Stromal cell of bone marrow (primary cell): Measurements from ENCODE around the gene PTPRCAP.
"Not testable (repeated sequence)": the region's sequence is repeated elsewhere in the genome, so short reads cannot be mapped to it uniquely, and the experiment has no call there.

Experiments used
- DNase-seq: peaks from one replicate; pipeline ENCODE4 v3.0.0-alpha.2; 2012; ENCODE audit warnings: low read depth

The PTPRCAP gene

GRCh38 chr11:67440229-67441097, 3.0 kb upstream of the PTPRCAP start:
- no peak for DNase-seq

- DNase-seq = no peak
Measured at GRCh38 chr11:67439321-67440228, 2.1 kb upstream of the PTPRCAP start.

- no peak for DNase-seq
Measured at GRCh38 chr11:67438158-67438902, 848 bp upstream of the PTPRCAP start.

GRCh38 chr11:67437809-67438157, 301 bp upstream of the PTPRCAP start:
- no peak for DNase-seq

- DNase-seq = no peak
Measured at GRCh38 chr11:67436459-67437081, 912 bp downstream of the PTPRCAP start.

- DNase-seq = no peak
Measured at GRCh38 chr11:67435727-67436458, 1.6 kb downstream of the PTPRCAP start.

GRCh38 chr11:67435031-67435726, 2.3 kb downstream of the PTPRCAP start:
- DNase-seq = no peak

- DNase-seq = no peak
Measured at GRCh38 chr11:67434395-67434881, 3.0 kb downstream of the PTPRCAP start.

GRCh38 chr11:67433536-67434394, 3.7 kb downstream of the PTPRCAP start:
- DNase-seq = no peak

- DNase-seq = no peak
Measured at GRCh38 chr11:67432655-67433349, 4.7 kb downstream of the PTPRCAP start.

- DNase-seq = no peak
Measured at GRCh38 chr11:67431346-67432249, 5.9 kb downstream of the PTPRCAP start.

- no peak for DNase-seq
Measured at GRCh38 chr11:67429722-67430121, 7.8 kb downstream of the PTPRCAP start.

GRCh38 chr11:67429038-67429668, 8.3 kb downstream of the PTPRCAP start:
- DNase-seq = no peak

- DNase-seq = peak; percentile 95
Measured at GRCh38 chr11:67428052-67429001, 9.2 kb downstream of the PTPRCAP start, which contains the start of gene RPS6KB2. TSS of gene RPS6KB2 (plus strand) at chr11:67428494. CDS start at chr11:67428546, 52 bp downstream.

GRCh38 chr11:67427364-67427859, 10.1 kb downstream of the PTPRCAP start:
- DNase-seq = not testable (repeated sequence)
